Body of pancreas (tissue), 4 donors: ENCODE results near the gene HOXD8. TPM values are rescaled to one million over a fixed set of nuclear protein-coding genes. Genes with fewer than 3 reads are reported as not detected.

Source experiments
- ATAC-seq: fragments of 150-250 bp; one replicate; pipeline ENCODE4 v1.9.1; 2016
- DNase-seq, 4 donors: peaks; one replicate each; pipeline ENCODE4 v3.0.0-alpha.2; 2019
- H3K27ac ChIP-seq, 4 donors: fragments of 200-600 bp; sonication (generic); 1 replicate in 3 of 4; 2 replicates in 1 of 4; pipeline versions ENCODE4 v1.5.1 to v1.6.1; 2016 to 2019; ENCODE audit warnings: mild to moderate bottlenecking in 1 of 4, mixed read lengths in 1 of 4, moderate library complexity in 1 of 4
- H3K27me3 ChIP-seq, 2 donors: fragments of 200-600 bp; sonication (generic); one replicate each; pipeline ENCODE4 v1.6.0; 2016; ENCODE audit warnings: mild to moderate bottlenecking in 1 of 2
- H3K36me3 ChIP-seq, 2 donors: fragments of 200-600 bp; sonication (generic); replicated peaks in 1 of 2; 2 replicates each; pipeline ENCODE4 v1.5.1; 2016; ENCODE audit warnings: low read depth in 2 of 2; ENCODE audit not compliant: insufficient read depth in 1 of 2
- H3K4me1 ChIP-seq: fragments of 200-600 bp; sonication (generic); one replicate; pipeline ENCODE4 v1.6.0; 2016
- H3K4me3 ChIP-seq, 2 donors: fragments of 200-600 bp; sonication (generic); 1 replicate in 1 of 2; 2 replicates in 1 of 2; pipeline ENCODE4 v1.5.1; 2016 to 2019
- H3K9me3 ChIP-seq, 3 donors: fragments of 200-600 bp; sonication (generic); 1 replicate in 2 of 3; 2 replicates in 1 of 3; pipeline ENCODE4 v1.5.1; 2016
- POLR2A ChIP-seq, 3 donors: fragments of 450-650 bp; IDR thresholded peaks; one replicate each; pipeline ENCODE4 v1.6.1; 2016; ENCODE audit warnings: antibody characterized with exemption in 3 of 3, mild to moderate bottlenecking in 2 of 3
- WGBS, 2 donors: methylation state at CpG; one replicate each; pipeline ENCODE4 v1.1.5; 2017; 5-methylcytosine and 5-hydroxymethylcytosine counted together
- intact Hi-C: fragments of 100-400 bp; cut with DNase I; formaldehyde crosslinking; loops from one replicate; pipeline ENCODE4 v1.15.1; 2023
- total RNA-seq, 2 donors: library from RNA; depleted of rRNA; stranded (reverse); fragments of >200 nt; gene quantifications; one replicate each; pipeline ENCODE4 v1.1.0, GENCODE V29; 2016
- TF ChIP-seq, protein P1 (sequence below), 7 experiments: fragments of 450-650 bp in 4 of 7; fragments of 200-600 bp in 3 of 7; sonication (generic) in 3 of 7; IDR thresholded peaks; one replicate each; pipeline ENCODE4 v1.5.1; 2016 to 2019; ENCODE audit warnings: antibody characterized with exemption in 7 of 7

Gene HOXD8
- total RNA-seq, 2 donors from 2014 or later = 2.6 to 3.1 TPM

DNA sequence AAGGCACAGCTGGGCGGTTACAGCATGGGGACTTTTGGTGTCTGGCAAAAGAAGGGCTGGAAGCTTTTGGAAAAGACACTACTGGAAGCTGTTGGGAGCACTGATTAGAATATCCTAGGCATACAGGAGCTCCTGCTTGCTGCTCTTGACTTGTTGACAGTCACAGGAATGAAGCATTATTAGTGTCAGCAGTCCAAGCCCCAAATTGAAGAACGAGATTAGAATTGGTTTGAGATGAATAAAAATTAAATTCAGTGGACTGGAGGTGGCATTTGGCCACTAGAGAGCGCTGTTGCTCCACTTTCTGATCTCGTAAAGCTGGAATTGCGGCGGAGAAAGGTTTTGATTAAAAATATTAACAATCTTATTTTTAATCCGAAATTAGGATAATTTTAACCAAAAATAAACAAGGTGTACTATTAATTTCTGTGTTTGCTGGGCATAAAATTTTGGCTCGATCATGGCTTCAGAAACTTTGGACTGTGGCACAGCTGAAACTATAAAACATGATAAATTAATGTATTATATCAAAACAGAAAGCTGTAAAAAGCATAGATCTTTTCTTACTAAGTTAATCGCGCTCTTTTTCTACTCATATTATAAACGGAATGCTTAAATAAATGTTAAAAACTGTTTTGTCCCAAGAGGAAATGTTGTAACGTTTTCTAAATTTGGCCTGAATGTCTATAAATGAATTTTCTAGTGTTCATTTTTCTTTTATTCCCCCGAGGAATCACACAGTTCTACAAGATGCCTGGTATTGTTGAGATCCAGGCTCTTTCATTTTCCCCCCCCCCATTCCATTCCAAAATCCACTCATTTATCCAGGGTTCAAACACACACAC is 2.4 kb upstream of the HOXD8 start:
- DNase-seq (peak; percentile 70 to 80 (median 74)), ATAC-seq (no peak)
- Histone ChIP-seq H3K27ac (no peak overlapping the region), H3K36me3 (no peaks in the 10 kb centered on the region), H3K27me3 (peaks cover 0 to 62% of the 10 kb centered on the region in 2 donors), H3K9me3 (no peaks in the 10 kb centered on the region), H3K4me1 (peaks cover 23% of the 10 kb centered on the region), H3K4me3 (no peak overlapping the region)
- intact Hi-C loops = loop anchor here (5.0 to 10.0 kb wide), 2 partner anchors 515 to 688 kb away; no protein-coding TSS in a partner anchor
- WGBS, 2 donors = 1 to 3% methylated on average over 13 of the region's 13 CpGs
- no peak for TF ChIP-seq POLR2A (IDR thresholded peaks at IDR 0.05)
- TF ChIP-seq, protein P1, sequence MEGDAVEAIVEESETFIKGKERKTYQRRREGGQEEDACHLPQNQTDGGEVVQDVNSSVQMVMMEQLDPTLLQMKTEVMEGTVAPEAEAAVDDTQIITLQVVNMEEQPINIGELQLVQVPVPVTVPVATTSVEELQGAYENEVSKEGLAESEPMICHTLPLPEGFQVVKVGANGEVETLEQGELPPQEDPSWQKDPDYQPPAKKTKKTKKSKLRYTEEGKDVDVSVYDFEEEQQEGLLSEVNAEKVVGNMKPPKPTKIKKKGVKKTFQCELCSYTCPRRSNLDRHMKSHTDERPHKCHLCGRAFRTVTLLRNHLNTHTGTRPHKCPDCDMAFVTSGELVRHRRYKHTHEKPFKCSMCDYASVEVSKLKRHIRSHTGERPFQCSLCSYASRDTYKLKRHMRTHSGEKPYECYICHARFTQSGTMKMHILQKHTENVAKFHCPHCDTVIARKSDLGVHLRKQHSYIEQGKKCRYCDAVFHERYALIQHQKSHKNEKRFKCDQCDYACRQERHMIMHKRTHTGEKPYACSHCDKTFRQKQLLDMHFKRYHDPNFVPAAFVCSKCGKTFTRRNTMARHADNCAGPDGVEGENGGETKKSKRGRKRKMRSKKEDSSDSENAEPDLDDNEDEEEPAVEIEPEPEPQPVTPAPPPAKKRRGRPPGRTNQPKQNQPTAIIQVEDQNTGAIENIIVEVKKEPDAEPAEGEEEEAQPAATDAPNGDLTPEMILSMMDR (IDR thresholded peaks at IDR 0.05) = peak; percentile 54 to 99 (median 87)

DNA sequence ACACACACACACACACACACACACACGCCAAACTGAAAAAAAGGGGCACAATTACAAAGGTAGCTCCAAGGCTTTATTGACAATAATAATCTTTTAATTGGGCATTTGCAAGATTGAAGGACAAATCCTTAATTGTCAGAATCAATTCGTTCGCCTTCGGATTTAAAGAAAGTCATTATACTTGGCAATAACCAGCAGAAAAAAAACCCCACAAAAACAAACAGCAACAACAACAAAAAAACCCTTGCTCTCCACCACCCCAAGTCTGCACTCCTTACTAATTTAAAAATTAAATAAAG is 1.8 kb upstream of the HOXD8 start:
- Histone ChIP-seq H3K27me3 (peaks cover 0 to 62% of the 10 kb centered on the region in 2 donors), H3K36me3 (no peaks in the 10 kb centered on the region), H3K4me1 (peaks cover 17% of the 10 kb centered on the region), H3K27ac (no peak overlapping the region), H3K4me3 (no peak overlapping the region), H3K9me3 (no peaks in the 10 kb centered on the region)
- 13 to 14% methylated on average over 4 of the region's 4 CpGs for WGBS, 2 donors
- TF ChIP-seq, protein P1 (IDR thresholded peaks at IDR 0.05) = no peak
- TF ChIP-seq POLR2A (IDR thresholded peaks at IDR 0.05) = no peak
- no peak for DNase-seq
- no peak for ATAC-seq
- intact Hi-C loops = loop anchor here (5.0 to 10.0 kb wide), 2 partner anchors 515 to 687 kb away; no protein-coding TSS in a partner anchor

DNA sequence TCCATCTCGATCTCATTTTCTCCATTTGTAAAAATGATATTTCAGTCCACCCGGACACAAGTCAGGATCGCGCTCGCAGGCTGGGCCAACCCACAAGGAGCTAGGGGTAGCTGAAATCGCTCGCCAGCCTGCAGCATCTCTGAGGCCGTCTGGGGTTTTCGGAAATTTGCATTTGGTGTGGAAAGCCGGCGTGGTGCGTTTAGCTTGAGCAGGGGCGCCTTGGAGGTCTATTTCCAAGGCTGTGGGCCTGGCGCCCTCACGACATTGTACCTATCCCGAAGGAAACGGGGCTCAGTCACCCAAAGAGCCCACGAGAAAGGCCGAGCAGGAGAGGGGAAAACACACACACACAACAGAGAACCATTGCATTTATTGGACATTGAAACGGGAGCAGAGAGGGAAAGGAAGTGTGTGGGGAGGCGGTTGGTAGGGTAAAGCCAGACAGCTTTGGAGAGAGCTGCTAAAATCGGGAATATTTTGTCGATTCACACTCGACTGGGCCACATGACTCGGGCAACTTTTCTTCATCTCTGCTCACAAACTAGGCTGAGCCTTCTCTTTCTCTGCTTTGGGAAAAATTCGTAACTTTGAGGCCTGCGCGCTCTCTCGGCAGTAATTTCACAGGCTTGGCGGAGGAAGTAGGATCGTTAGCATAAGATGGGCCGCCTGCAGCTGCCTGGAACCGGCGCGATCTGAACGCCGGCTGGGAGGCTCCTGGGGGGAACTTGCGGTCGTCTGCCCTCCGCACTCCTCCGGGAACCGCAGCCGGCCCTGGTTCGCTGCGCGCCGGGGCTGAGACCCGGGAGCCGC is 1.1 kb upstream of the HOXD8 start:
- peaks cover 10% of the 10 kb centered on the region for H3K4me1 ChIP-seq
- peaks cover 0 to 62% of the 10 kb centered on the region in 2 donors for H3K27me3 ChIP-seq
- WGBS, 2 donors = 8 to 12% methylated on average over 45 to 49 of the region's 49 CpGs
- H3K9me3 ChIP-seq = no peaks in the 10 kb centered on the region
- DNase-seq = no peak
- intact Hi-C loops = loop anchor here (5.0 to 10.0 kb wide), 2 partner anchors 514 to 686 kb away; no protein-coding TSS in a partner anchor
- H3K4me3 ChIP-seq = no peak overlapping the region
- H3K27ac ChIP-seq = no peak overlapping the region
- TF ChIP-seq, protein P1 (IDR thresholded peaks at IDR 0.05) = no peak
- no peak for TF ChIP-seq POLR2A (IDR thresholded peaks at IDR 0.05)
- no peaks in the 10 kb centered on the region for H3K36me3 ChIP-seq
- no peak for ATAC-seq

DNA sequence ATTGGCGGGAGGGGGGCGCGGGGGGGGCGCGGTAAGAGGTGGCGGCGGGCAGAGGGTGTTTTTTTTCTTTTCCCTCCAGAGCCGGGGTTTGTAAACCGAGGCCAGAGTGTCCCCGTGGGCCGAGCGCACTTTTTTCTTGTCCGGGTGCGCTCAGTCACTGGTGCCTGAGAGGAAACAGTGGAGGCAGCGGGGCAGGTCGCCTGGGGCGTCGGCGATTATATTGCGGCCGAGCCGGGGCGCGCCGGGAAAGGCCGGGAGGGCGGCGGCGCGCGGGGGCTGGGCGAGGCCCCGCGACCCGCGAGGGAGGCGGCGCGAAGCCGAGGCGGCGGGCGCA is 275 bp downstream of the HOXD8 start:
- H3K4me1 ChIP-seq = peaks cover 10% of the 10 kb centered on the region

More for the DNA sequence above, 275 bp downstream of the HOXD8 start:
- Histone ChIP-seq H3K36me3 (no peaks in the 10 kb centered on the region), H3K9me3 (no peaks in the 10 kb centered on the region), H3K27me3 (peaks cover 0 to 73% of the 10 kb centered on the region in 2 donors), H3K4me3 (no peak overlapping the region), H3K27ac (peak overlapping the region in 1 of 4 donors; percentile 55)
- DNase-seq = no peak
- no peak for TF ChIP-seq POLR2A (IDR thresholded peaks at IDR 0.05)
- TF ChIP-seq, protein P1 (IDR thresholded peaks at IDR 0.05) = no peak
- 3 to 13% methylated on average over 3 to 39 of the region's 43 CpGs for WGBS, 2 donors
- peak; percentile 47 for ATAC-seq
- intact Hi-C loops = loop anchor here (5.0 to 10.0 kb wide), 2 partner anchors 513 to 685 kb away; no protein-coding TSS in a partner anchor
